HEK293 (cell line): ENCODE data around the gene UPP1.

Source experiments
- CTCF ChIA-PET: fragments of 350-600 bp; formaldehyde crosslinking; extraction: SDS; loops from one replicate; lab custom pipeline; 2021; ENCODE audit warnings: antibody characterized with exemption; lab: Yijun Ruan, JAX
- POLR2A ChIA-PET: fragments of 300-600 bp; formaldehyde crosslinking; extraction: SDS; loops from one replicate; lab custom pipeline; 2020; ENCODE audit warnings: antibody characterized with exemption, inconsistent platforms; lab: Yijun Ruan, JAX
- H3K27ac ChIP-seq: fragments of 200-500 bp; sonication (Bioruptor generic); 2 replicates; pipeline ENCODE4 v1.5.1; 2014; ENCODE audit warnings: low read depth, low read length, control low read depth, inconsistent platforms; ENCODE audit errors: extremely low read depth
- H3K36me3 ChIP-seq, 2 experiments: fragments of 200-500 bp in 1 of 2; sonication (Bioruptor generic) in 1 of 2; 1 replicate in 1 of 2; 2 replicates in 1 of 2; pipeline ENCODE4 v1.5.1; 2014 to 2017; ENCODE audit warnings: inconsistent platforms in 2 of 2, low read length in 2 of 2; ENCODE audit not compliant: control insufficient read depth in 2 of 2, insufficient read depth in 1 of 2
- H3K4me1 ChIP-seq: fragments of 200-500 bp; sonication (Bioruptor generic); 2 replicates; pipeline ENCODE4 v1.5.1; 2014; ENCODE audit warnings: mild to moderate bottlenecking, low read length, inconsistent platforms; ENCODE audit not compliant: control insufficient read depth, insufficient read depth
- H3K4me3 ChIP-seq: 2 replicates; pipeline ENCODE4 v1.5.1; 2011; ENCODE audit warnings: low read depth, mild to moderate bottlenecking, control low read depth, low read length, moderate library complexity
- H3K9me3 ChIP-seq: fragments of 200-500 bp; sonication (Bioruptor generic); 2 replicates; pipeline ENCODE4 v1.5.1; 2014; ENCODE audit warnings: low read depth, low read length, inconsistent platforms; ENCODE audit not compliant: control insufficient read depth, insufficient read depth
- GLIS2 ChIP-seq: fragments of 450-650 bp; formaldehyde crosslinking; IDR thresholded peaks from 2 replicates; pipeline ENCODE4 v1.5.1; 2016; ENCODE audit warnings: missing biosample characterization, missing genetic modification characterization
- MEIS1 ChIP-seq: sonication (generic); formaldehyde crosslinking; IDR thresholded peaks from 2 replicates; pipeline ENCODE4 v1.8.1; 2022; ENCODE audit warnings: missing genetic modification reagents, mild to moderate bottlenecking, borderline replicate concordance
- PRDM1 ChIP-seq: fragments of 450-650 bp; formaldehyde crosslinking; IDR thresholded peaks from 2 replicates; pipeline ENCODE4; 2016; ENCODE audit warnings: missing biosample characterization, missing genetic modification characterization
- RBAK ChIP-seq: fragments of 450-650 bp; formaldehyde crosslinking; IDR thresholded peaks from 2 replicates; pipeline ENCODE4 v1.5.1; 2016; ENCODE audit warnings: missing biosample characterization, missing genetic modification characterization
- SCRT1 ChIP-seq: fragments of 450-650 bp; formaldehyde crosslinking; IDR thresholded peaks from 2 replicates; pipeline ENCODE4 v1.5.1; 2016; ENCODE audit warnings: missing biosample characterization, missing genetic modification characterization, borderline replicate concordance
- SP3 ChIP-seq: fragments of 450-650 bp; formaldehyde crosslinking; IDR thresholded peaks from 2 replicates; pipeline ENCODE4 v1.5.1; 2016; ENCODE audit warnings: missing biosample characterization, missing genetic modification characterization
- TCF7L2 ChIP-seq: IDR thresholded peaks from 2 replicates; pipeline ENCODE4 v1.6.1; 2011; ENCODE audit warnings: low read depth, mild to moderate bottlenecking, inconsistent platforms, low read length, moderate library complexity, borderline replicate concordance
- ZBTB8A ChIP-seq: fragments of 450-650 bp; formaldehyde crosslinking; IDR thresholded peaks from 2 replicates; pipeline ENCODE4 v1.5.1; 2016; ENCODE audit warnings: missing biosample characterization, missing genetic modification characterization
- ZFP3 ChIP-seq: fragments of 450-650 bp; formaldehyde crosslinking; IDR thresholded peaks from 2 replicates; pipeline ENCODE4 v1.5.1; 2016; ENCODE audit warnings: low read depth, missing biosample characterization, missing genetic modification characterization
- ZNF157 ChIP-seq: fragments of 450-650 bp; formaldehyde crosslinking; IDR thresholded peaks from 2 replicates; pipeline ENCODE4 v1.5.1; 2016; ENCODE audit warnings: missing biosample characterization, missing genetic modification characterization
- ZNF175 ChIP-seq: fragments of 450-650 bp; formaldehyde crosslinking; IDR thresholded peaks from 2 replicates; pipeline ENCODE4 v1.5.1; 2016; ENCODE audit warnings: missing biosample characterization, missing genetic modification characterization
- ZNF221 ChIP-seq: fragments of 450-650 bp; formaldehyde crosslinking; IDR thresholded peaks from 2 replicates; pipeline ENCODE4 v1.5.1; 2017; ENCODE audit warnings: missing biosample characterization, missing genetic modification characterization, borderline replicate concordance
- ZNF24 ChIP-seq: fragments of 450-650 bp; formaldehyde crosslinking; IDR thresholded peaks from 2 replicates; pipeline ENCODE4 v1.5.1; 2016; ENCODE audit warnings: missing biosample characterization, missing genetic modification characterization
- ZNF26 ChIP-seq: fragments of 450-650 bp; formaldehyde crosslinking; IDR thresholded peaks from 2 replicates; pipeline ENCODE4 v1.5.1; 2016; ENCODE audit warnings: missing biosample characterization, missing genetic modification characterization
- ZNF311 ChIP-seq: fragments of 450-650 bp; formaldehyde crosslinking; IDR thresholded peaks from 2 replicates; pipeline ENCODE4 v1.5.1; 2017; ENCODE audit warnings: missing biosample characterization, missing genetic modification characterization, borderline replicate concordance
- ZNF366 ChIP-seq: fragments of 450-650 bp; formaldehyde crosslinking; conservative IDR thresholded peaks from 2 replicates; pipeline ENCODE4 v1.5.1; 2016; ENCODE audit warnings: missing biosample characterization, missing genetic modification characterization
- ZNF394 ChIP-seq: fragments of 450-650 bp; formaldehyde crosslinking; IDR thresholded peaks from 2 replicates; pipeline ENCODE4 v1.5.1; 2016; ENCODE audit warnings: missing biosample characterization, missing genetic modification characterization, mild to moderate bottlenecking, moderate library complexity, borderline replicate concordance
- ZNF544 ChIP-seq: fragments of 450-650 bp; formaldehyde crosslinking; IDR thresholded peaks from 2 replicates; pipeline ENCODE4 v1.5.0; 2017; ENCODE audit warnings: missing biosample characterization, missing genetic modification characterization
- ZNF560 ChIP-seq: fragments of 450-650 bp; formaldehyde crosslinking; IDR thresholded peaks from 2 replicates; pipeline ENCODE4 v1.5.1; 2017; ENCODE audit warnings: missing biosample characterization, missing genetic modification characterization, borderline replicate concordance
- ZNF621 ChIP-seq: fragments of 450-650 bp; formaldehyde crosslinking; IDR thresholded peaks from 2 replicates; pipeline ENCODE4 v1.5.1; 2017; ENCODE audit warnings: missing biosample characterization, missing genetic modification characterization
- ZNF645 ChIP-seq: fragments of 450-650 bp; formaldehyde crosslinking; IDR thresholded peaks from 2 replicates; pipeline ENCODE4; 2016; ENCODE audit warnings: missing biosample characterization, missing genetic modification characterization
- ZNF785 ChIP-seq: fragments of 450-650 bp; formaldehyde crosslinking; IDR thresholded peaks from 2 replicates; pipeline ENCODE4 v1.5.1; 2016; ENCODE audit warnings: missing biosample characterization, missing genetic modification characterization
- ZSCAN18 ChIP-seq: fragments of 450-650 bp; formaldehyde crosslinking; IDR thresholded peaks from 2 replicates; pipeline ENCODE4 v1.5.1; 2016; ENCODE audit warnings: missing biosample characterization, missing genetic modification characterization
- TF ChIP-seq, protein P1 (sequence below): fragments of 450-650 bp; formaldehyde crosslinking; IDR thresholded peaks from 2 replicates; pipeline ENCODE4 v1.5.0; 2017; ENCODE audit warnings: missing biosample characterization, missing genetic modification characterization, borderline replicate concordance
- TF ChIP-seq, protein P2 (sequence below): fragments of 450-650 bp; formaldehyde crosslinking; IDR thresholded peaks from 2 replicates; pipeline ENCODE4 v1.5.1; 2017; ENCODE audit warnings: missing biosample characterization, missing genetic modification characterization

Gene UPP1

DNA sequence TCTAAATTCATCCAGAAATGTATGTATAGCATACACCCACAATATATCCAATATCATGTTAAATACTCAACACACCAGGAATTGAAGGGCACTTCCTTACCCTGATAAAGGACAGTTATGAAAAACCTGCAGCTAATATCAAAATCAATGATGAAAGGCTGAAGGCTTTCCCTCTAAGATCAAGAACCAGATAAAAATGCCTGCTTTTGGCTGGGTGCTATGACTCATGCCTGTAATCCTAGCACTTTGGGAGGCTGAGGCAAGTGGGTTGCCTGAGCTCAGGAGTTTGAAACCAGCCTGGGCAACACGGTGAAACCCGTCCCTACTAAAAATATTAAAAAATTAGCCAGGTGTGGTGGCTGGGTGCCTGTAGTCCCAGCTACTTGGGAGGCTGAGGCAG is 21.6 kb upstream of the UPP1 start:
- no peaks in the 10 kb centered on the region for H3K9me3 ChIP-seq
- no peaks in the 10 kb centered on the region for H3K4me1 ChIP-seq
- H3K36me3 ChIP-seq, result no peaks in the 10 kb centered on the region
- no peak overlapping the region for H3K27ac ChIP-seq
- H3K4me3 ChIP-seq, result no peak overlapping the region
- TF ChIP-seq ZSCAN18 (no peak), ZFP3 (tag by site-specific recombination) (no peak), ZNF26 (tag by site-specific recombination) (no peak), ZBTB8A (tag by site-specific recombination) (no peak), ZNF175 (tag by site-specific recombination) (no peak), ZNF221 (tag by site-specific recombination) (no peak), ZNF24 (tag by site-specific recombination) (no peak)
- POLR2A ChIA-PET, result no interaction called here
- CTCF ChIA-PET, result no interaction called here

DNA sequence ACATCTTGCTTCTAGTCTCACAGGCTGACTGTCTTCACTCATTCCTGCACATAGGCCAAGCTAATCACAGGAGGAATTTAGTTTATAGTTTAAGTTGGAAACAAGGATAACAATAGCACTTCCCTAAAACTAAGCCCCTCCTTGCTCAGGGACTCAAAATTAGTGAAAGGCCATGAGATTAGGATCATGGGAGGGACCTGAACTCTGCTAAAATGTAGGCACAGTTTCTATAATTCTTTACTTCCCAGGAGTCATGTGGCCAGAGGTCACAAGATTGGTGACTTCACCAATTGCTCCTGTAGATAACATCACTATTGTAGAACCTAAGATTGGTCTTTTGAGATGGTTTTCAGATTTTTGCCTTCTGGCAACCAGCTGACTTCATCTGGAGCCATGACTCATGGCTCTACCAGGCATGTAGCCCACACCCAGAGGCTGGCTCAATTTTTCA is 14.8 kb upstream of the UPP1 start:
- CTCF ChIA-PET, result no interaction called here
- POLR2A ChIA-PET, result interaction anchor here (1.2 kb wide), 1 partner anchor 14 kb away, joined by 4 read pairs; no protein-coding TSS in a partner anchor

More for the DNA sequence above, 14.8 kb upstream of the UPP1 start:
- H3K36me3 ChIP-seq, result no peaks in the 10 kb centered on the region
- no peak overlapping the region for H3K4me3 ChIP-seq
- H3K27ac ChIP-seq, result no peak overlapping the region
- no peaks in the 10 kb centered on the region for H3K4me1 ChIP-seq
- no peaks in the 10 kb centered on the region for H3K9me3 ChIP-seq
- TF ChIP-seq MEIS1 (CRISPR knock-in tag), result no peak
- TF ChIP-seq RBAK (tag by site-specific recombination), result no peak
- TF ChIP-seq, protein P1, sequence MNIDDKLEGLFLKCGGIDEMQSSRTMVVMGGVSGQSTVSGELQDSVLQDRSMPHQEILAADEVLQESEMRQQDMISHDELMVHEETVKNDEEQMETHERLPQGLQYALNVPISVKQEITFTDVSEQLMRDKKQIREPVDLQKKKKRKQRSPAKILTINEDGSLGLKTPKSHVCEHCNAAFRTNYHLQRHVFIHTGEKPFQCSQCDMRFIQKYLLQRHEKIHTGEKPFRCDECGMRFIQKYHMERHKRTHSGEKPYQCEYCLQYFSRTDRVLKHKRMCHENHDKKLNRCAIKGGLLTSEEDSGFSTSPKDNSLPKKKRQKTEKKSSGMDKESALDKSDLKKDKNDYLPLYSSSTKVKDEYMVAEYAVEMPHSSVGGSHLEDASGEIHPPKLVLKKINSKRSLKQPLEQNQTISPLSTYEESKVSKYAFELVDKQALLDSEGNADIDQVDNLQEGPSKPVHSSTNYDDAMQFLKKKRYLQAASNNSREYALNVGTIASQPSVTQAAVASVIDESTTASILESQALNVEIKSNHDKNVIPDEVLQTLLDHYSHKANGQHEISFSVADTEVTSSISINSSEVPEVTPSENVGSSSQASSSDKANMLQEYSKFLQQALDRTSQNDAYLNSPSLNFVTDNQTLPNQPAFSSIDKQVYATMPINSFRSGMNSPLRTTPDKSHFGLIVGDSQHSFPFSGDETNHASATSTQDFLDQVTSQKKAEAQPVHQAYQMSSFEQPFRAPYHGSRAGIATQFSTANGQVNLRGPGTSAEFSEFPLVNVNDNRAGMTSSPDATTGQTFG (tag by site-specific recombination), result no peak
- no peak for TF ChIP-seq ZNF394 (tag by site-specific recombination)
- no peak for TF ChIP-seq SCRT1
- no peak for TF ChIP-seq GLIS2 (tag by site-specific recombination)
- peak; percentile 56; the same call in 1 of the 2 replicates for TF ChIP-seq ZNF366 (tag by site-specific recombination)
- no peak for TF ChIP-seq ZNF785 (tag by site-specific recombination)
- no peak for TF ChIP-seq ZNF311
- TF ChIP-seq TCF7L2, result no peak
- TF ChIP-seq SP3, result peak; percentile 22; the same call in 1 of the 2 replicates
- no peak for TF ChIP-seq ZNF157
- TF ChIP-seq, protein P2, sequence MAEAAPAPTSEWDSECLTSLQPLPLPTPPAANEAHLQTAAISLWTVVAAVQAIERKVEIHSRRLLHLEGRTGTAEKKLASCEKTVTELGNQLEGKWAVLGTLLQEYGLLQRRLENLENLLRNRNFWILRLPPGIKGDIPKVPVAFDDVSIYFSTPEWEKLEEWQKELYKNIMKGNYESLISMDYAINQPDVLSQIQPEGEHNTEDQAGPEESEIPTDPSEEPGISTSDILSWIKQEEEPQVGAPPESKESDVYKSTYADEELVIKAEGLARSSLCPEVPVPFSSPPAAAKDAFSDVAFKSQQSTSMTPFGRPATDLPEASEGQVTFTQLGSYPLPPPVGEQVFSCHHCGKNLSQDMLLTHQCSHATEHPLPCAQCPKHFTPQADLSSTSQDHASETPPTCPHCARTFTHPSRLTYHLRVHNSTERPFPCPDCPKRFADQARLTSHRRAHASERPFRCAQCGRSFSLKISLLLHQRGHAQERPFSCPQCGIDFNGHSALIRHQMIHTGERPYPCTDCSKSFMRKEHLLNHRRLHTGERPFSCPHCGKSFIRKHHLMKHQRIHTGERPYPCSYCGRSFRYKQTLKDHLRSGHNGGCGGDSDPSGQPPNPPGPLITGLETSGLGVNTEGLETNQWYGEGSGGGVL, result no peak
- no peak for TF ChIP-seq ZNF560 (tag by site-specific recombination)
- TF ChIP-seq ZNF621, result no peak
- TF ChIP-seq ZNF645, result no peak
- TF ChIP-seq PRDM1 (tag by site-specific recombination), result no peak
- no peak for TF ChIP-seq ZNF544 (tag by site-specific recombination)
